A549 treated with AZD9567 at 1 μM for 4 hours (cell line): ENCODE measurements around the gene TM4SF4. TPM values are rescaled to one million over a fixed set of nuclear protein-coding genes. Genes with fewer than 3 reads are reported as not detected.

Source experiments
- total RNA-seq: library from RNA; stranded (reverse); fragments of 200-300 nt; extraction: Qiagen RNA extraction; gene quantifications from 5 replicates; pipeline ENCODE4 v1.2.3, GENCODE V29; 2022; ENCODE audit not compliant: insufficient read depth

TM4SF4 gene, protein sequence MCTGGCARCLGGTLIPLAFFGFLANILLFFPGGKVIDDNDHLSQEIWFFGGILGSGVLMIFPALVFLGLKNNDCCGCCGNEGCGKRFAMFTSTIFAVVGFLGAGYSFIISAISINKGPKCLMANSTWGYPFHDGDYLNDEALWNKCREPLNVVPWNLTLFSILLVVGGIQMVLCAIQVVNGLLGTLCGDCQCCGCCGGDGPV
- 22.8 to 43.6 TPM (median 31.3 TPM) in 5 replicates for total RNA-seq

DNA sequence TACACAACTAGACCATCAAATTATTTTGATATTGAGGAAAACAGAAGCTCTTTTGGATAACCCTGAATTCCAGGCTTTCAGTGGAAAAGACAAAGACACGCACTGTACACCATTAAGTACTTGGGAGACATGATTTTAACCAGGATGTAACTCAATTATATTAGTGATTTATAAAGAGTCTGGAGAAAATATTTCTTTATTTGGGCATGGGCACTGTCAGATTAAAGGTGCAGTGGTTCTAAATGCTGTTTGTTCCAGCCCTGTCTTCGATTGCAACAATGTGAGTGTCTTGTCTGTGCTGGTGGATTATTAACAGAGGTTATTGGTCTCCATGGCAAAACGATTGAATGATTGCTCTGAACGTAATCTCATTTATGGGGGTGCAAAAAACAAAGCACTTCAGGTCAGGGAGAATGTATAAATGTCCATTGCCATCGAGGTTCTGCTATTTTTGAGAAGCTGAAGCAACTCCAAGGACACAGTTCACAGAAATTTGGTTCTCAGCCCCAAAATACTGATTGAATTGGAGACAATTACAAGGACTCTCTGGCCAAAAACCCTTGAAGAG lies at the start of gene TM4SF4:
Gene TM4SF4 (plus strand): TSS at position 448 of the 568 bp plus-strand sequence. CDS start 181 bp downstream, outside the sequence.

Other genes with a start within 250 kb of the TM4SF4 start
- gene TM4SF18, start 141.1 kb upstream of the TM4SF4 start, total RNA-seq, result 26.5 to 31.1 TPM (median 28.4 TPM) in 5 replicates
- gene TM4SF1, start 97.0 kb upstream of the TM4SF4 start, total RNA-seq, result 1,016 to 1,515 TPM (median 1,277 TPM) in 5 replicates
- 100 to 136 TPM (median 119 TPM) in 5 replicates for gene WWTR1, start 183.3 kb downstream of the TM4SF4 start, total RNA-seq